Superior temporal gyrus (tissue), 1 donor: ENCODE data around the gene MRPL47.
"Not testable (repeated sequence)": the region's sequence is repeated elsewhere in the genome, so short reads cannot be mapped to it uniquely, and the experiment has no call there.

ENCODE experiments used
- DNase-seq: peaks from one replicate; pipeline ENCODE4 v3.0.0-alpha.2; 2016; ENCODE audit errors: extremely low spot score

MRPL47 gene

DNA sequence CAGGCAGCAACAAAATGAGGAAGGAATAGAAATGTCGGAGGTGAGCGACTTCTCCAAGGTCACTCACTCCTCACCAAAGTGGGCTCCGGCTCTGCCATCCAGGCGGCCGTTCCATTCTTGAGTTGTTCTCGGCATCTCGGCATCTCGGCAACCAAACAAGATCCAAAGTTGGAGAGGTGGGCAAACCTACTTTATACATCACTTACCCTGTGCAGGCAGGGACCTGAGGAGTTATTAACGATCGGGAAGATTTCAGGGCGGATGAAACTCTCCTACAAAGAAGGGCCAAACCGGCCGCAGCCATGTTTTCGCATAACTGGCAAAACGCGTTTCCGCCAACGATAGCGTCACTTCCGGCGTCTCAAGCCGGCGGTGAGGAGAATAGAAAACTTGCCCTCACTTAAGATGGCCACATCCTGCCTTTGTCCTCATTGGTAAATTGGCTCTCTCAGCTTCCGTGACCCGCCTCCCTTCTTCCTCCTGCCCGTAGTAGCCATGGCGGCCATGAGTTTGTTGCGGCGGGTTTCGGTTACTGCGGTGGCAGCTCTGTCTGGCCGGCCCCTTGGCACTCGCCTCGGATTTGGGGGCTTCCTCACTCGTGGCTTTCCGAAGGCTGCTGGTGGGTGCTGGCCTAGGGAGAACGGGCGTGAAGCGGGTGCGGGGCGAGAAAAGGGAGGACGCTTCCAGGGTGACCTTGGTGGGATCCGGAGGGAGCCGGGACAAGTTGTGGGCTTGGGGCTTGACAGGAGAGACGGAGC, at the start of gene MRPL47, which contains the start of gene NDUFB5:
Gene MRPL47, minus strand, starts transcription at position 318 of the 758 bp plus-strand sequence. Its CDS starts 14 bp downstream, at position 304.
Gene NDUFB5, plus strand, starts transcription at position 474 of the 758 bp plus-strand sequence. Its CDS starts 22 bp downstream, at position 496.
- DNase-seq = peak; percentile 100

DNA sequence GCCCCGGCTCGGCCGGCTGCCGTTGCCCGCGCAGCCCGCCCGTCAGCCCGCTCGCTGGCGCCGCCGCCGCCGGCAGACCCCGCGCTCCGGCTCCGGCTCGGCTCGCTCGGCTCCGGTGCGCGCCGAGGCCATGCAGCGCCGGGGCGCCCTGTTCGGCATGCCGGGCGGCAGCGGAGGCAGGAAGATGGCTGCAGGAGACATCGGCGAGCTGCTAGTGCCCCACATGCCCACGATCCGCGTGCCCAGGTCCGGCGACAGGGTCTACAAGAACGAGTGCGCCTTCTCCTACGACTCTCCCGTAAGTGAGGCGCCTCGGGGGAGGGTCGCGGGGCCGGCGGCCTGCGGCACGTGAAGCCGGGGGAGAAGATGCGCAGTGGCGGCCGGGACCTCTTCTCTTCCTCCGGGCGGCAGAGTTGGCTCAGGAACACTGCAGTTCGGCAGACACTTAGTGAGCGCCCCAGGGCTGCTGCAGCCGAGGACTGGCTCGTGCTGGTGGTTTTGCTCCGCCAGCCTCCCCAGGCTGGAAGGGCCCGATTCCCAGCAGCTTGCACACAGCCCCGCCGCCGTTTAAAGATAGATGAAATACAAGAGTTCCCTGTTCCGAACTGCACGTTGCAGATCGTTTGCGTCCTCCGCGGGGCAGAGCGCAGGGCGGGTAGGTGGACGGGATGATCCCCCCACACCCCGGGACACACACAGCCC, 48.8 kb upstream of the MRPL47 start:
- DNase-seq = peak; percentile 75

- peak; percentile 82 for DNase-seq
Measured at GRCh38 chr3:179652447-179653095, 48.1 kb upstream of the MRPL47 start, which contains the start of gene USP13. USP13 (plus strand) TSS chr3:179653040; CDS start chr3:179653226, 186 bp downstream.

- DNase-seq = peak; percentile 76
Measured at GRCh38 chr3:179651687-179652446, 47.4 kb upstream of the MRPL47 start.

- DNase-seq = no peak
Measured at GRCh38 chr3:179646177-179646576, 41.7 kb upstream of the MRPL47 start.

DNA sequence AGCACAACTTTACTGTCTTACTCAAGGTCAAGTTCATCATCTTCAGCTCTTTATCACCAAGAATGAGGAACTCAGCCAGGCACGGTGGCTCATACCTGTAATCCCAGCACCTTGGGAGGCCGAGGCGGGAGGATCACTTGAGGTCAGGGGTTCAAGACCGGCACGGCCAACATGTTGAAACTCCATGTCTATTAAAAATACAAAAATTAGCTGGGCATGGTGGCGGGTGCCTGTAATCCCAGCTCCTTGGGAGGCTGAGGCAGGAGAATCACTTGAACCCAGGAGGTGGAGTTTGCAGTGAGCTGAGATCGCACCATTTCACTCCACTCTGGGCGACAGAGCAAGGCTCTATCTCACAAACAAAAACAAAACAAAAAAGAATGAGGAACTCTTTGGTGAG, 39.4 kb upstream of the MRPL47 start:
- DNase-seq = not testable (repeated sequence)

GRCh38 chr3:179642871-179643270, 38.4 kb upstream of the MRPL47 start:
- no peak for DNase-seq

DNA sequence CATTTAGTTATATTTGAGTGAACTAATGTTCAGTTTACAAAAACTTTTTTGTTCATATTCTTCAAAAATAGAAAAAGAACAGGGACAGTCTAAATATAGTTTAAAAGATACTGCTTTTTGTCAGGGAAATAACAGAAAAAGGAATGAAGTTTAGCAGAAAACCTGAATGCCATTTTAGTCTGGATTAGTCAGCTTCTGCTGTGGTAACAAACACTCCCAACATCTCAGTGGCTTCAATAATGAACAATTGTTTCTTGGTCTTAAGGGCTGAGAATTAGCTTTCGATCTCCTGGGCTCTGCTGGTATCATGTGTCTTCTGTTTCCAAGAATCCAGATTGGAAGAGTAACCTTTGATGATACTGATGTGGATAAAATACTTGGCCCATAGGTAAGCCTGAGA, 36.0 kb upstream of the MRPL47 start:
- DNase-seq = no peak

- DNase-seq = no peak
Measured at GRCh38 chr3:179630753-179631451, 26.5 kb upstream of the MRPL47 start.

DNA sequence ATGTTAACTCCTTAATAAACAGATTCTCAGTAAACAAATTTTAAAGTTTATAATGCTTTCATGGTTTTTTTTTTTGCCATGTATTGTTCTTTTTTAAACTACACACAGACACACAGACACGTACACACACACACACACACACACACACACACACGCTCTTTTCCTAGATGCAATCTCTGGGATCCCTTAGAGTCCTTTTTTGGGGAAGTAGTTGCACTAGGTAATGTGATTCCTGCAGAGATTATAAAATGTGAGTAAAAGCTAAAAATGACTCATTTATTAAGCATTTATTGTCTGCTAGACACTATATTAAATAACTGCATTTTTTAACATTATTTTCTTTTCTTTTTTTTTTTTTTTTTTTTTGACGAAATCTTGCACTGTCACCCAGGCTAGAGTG, 20.0 kb upstream of the MRPL47 start:
- no peak for DNase-seq

- DNase-seq = no peak
Measured at GRCh38 chr3:179622023-179622422, 17.6 kb upstream of the MRPL47 start.

DNA sequence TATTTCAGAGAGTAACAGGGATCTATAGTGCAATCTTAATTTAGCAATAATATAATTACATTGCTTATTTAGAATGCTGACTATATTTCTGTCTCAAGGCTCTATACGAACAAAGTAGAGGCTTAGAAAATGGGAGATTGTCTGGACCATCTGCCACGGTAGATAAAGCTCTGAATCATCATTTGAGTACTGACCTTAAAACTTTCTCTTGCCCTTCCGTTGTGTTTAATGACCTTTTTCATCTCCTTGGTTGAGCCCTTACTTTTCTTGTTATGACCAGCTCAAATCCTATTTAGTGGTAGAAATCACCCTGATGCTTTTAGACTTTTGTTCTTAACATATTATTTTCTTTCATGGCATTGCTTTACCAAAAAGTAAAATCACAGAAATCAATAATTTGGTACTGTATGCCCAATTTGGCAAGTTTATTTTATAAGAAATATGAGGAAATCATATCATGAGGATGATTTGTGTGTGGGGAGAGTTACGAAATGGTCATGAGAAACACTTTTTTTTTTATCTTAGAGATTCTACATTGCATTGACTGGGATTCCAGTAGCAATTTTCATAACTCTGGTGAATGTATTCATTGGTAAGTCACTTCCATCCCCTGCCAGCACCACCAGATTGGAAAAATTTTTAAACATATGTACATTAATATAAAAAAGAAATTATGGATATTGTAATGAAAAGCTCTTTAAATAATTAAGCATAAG, 11.2 kb upstream of the MRPL47 start:
- DNase-seq = no peak

GRCh38 chr3:179613807-179614206, 9.4 kb upstream of the MRPL47 start:
- no peak for DNase-seq

DNA sequence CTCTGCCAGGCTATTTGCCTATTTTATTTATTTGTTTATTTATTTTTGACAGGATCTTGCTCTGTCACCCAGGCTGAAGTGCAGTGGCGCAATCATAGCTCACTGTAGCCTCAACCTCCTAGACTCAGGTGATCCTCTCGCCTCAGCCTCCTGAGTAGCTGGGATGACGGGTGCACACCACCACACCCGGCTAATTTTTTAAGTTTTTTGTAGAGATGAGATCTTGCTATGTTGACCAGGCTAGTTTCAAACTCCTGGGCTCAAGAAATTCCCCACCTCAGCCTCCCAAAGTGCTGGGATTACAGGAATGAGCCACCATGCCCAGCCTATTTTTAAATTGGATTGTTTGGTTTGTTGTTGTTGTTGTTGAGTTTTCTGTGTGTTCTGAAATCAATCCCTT, 5.6 kb upstream of the MRPL47 start:
- DNase-seq = no peak

- DNase-seq = no peak
Measured at GRCh38 chr3:179608931-179609720, 4.7 kb upstream of the MRPL47 start.

- DNase-seq = no peak
Measured at GRCh38 chr3:179606534-179607085, 2.2 kb upstream of the MRPL47 start.

- no peak for DNase-seq
Measured at GRCh38 chr3:179603831-179604230, 607 bp downstream of the MRPL47 start.

GRCh38 chr3:179603321-179603720, 1.1 kb downstream of the MRPL47 start:
- no peak for DNase-seq

GRCh38 chr3:179599531-179599930, 4.9 kb downstream of the MRPL47 start:
- no peak for DNase-seq
